Testis (tissue), 3 donors: ENCODE data around the gene AMOTL1. TPM values are rescaled to one million over a fixed set of nuclear protein-coding genes. Genes with fewer than 3 reads are reported as not detected.

Experiments
- DNase-seq: peaks from one replicate; pipeline ENCODE4 v3.0.0-alpha.2; 2019
- H3K27ac ChIP-seq, 2 donors: fragments of 200-600 bp; sonication (generic); one replicate each; pipeline ENCODE4 v1.5.1; 2019
- H3K27me3 ChIP-seq: fragments of 200-600 bp; sonication (generic); one replicate; pipeline ENCODE4 v1.5.1; 2019
- H3K36me3 ChIP-seq: fragments of 200-600 bp; sonication (generic); one replicate; pipeline ENCODE4 v1.5.1; 2017; ENCODE audit warnings: low read depth; ENCODE audit errors: missing control alignments
- H3K4me1 ChIP-seq: fragments of 200-600 bp; sonication (generic); one replicate; pipeline ENCODE4 v1.5.1; 2019
- H3K4me3 ChIP-seq, 2 donors: fragments of 200-600 bp; sonication (generic); one replicate each; pipeline ENCODE4 v1.5.1; 2017 to 2019
- H3K9me3 ChIP-seq: fragments of 200-600 bp; sonication (generic); one replicate; pipeline ENCODE4 v1.5.1; 2017
- CTCF ChIP-seq, 3 experiments: fragments of 450-650 bp in 2 of 3; fragments of 200-600 bp in 1 of 3; sonication (generic) in 1 of 3; IDR thresholded peaks; one replicate each; pipeline ENCODE4 v1.5.1; 2016 to 2019; ENCODE audit warnings: antibody characterized with exemption in 3 of 3, mild to moderate bottlenecking in 2 of 3, moderate library complexity in 1 of 3
- POLR2A ChIP-seq: fragments of 450-650 bp; IDR thresholded peaks from one replicate; pipeline ENCODE4 v1.6.1; 2017; ENCODE audit warnings: antibody characterized with exemption, mild to moderate bottlenecking, moderate library complexity
- WGBS, 2 donors: methylation state at CpG; one replicate each; pipeline ENCODE4 v1.1.5; 2018; 5-methylcytosine and 5-hydroxymethylcytosine counted together
- intact Hi-C: fragments of 100-400 bp; cut with DNase I; formaldehyde crosslinking; loops from one replicate; pipeline ENCODE4 v1.15.1; 2023; ENCODE audit warnings: low total_unique reads
- polyA plus RNA-seq: library from polyadenylated mRNA; stranded (reverse); fragments of 350-450 nt; fragmentation: Illumina TruSeq; extraction: RNeasy Lipid Tissue Mini Kit (QIAGEN cat#74804); gene quantifications from one replicate; pipeline ENCODE4 v1.2.3, GENCODE V29; 2014; ENCODE audit warnings: low read depth, low replicate concordance; ENCODE audit not compliant: insufficient read depth
- total RNA-seq, 2 donors: library from RNA; depleted of rRNA; stranded (reverse); fragments of >200 nt; gene quantifications; one replicate each; pipeline ENCODE4 v1.2.3, GENCODE V29; 2016

AMOTL1 gene
- total and polyA plus RNA-seq, 3 donors from 2014 or later = 17.1 to 25.4 (median 18.7) TPM

- Histone ChIP-seq H3K27me3 (no peaks in the 10 kb centered on the region), H3K27ac (no peak overlapping the region), H3K4me3 (no peak overlapping the region), H3K36me3 (no peaks in the 10 kb centered on the region), H3K4me1 (no peaks in the 10 kb centered on the region), H3K9me3 (no peaks in the 10 kb centered on the region)
- no peak for TF ChIP-seq CTCF (IDR thresholded peaks at IDR 0.05)
- no peak for TF ChIP-seq POLR2A
- DNase-seq = no peak
- intact Hi-C loops = no loop called here
- WGBS, 2 donors = 95 to 97% methylated on average over 4 of the region's 4 CpGs
Measured at GRCh38 chr11:94880216-94880615, 112.1 kb downstream of the AMOTL1 start.

GRCh38 chr11:94882931-94883330 is 114.8 kb downstream of the AMOTL1 start:
- intact Hi-C loops = no loop called here
- TF ChIP-seq CTCF (IDR thresholded peaks at IDR 0.05) = no peak
- TF ChIP-seq POLR2A = no peak
- WGBS, 2 donors = 80 to 82% methylated on average over 2 of the region's 2 CpGs
- no peaks in the 10 kb centered on the region for H3K4me1 ChIP-seq
- no peaks in the 10 kb centered on the region for H3K27me3 ChIP-seq
- no peak for DNase-seq
- H3K27ac ChIP-seq = no peak overlapping the region
- H3K4me3 ChIP-seq = no peak overlapping the region
- H3K9me3 ChIP-seq = no peaks in the 10 kb centered on the region
- H3K36me3 ChIP-seq = no peaks in the 10 kb centered on the region

- H3K4me1 ChIP-seq = no peaks in the 10 kb centered on the region
- H3K36me3 ChIP-seq = no peaks in the 10 kb centered on the region
- no peak overlapping the region for H3K4me3 ChIP-seq
- intact Hi-C loops = no loop called here
- DNase-seq = no peak
- TF ChIP-seq CTCF (IDR thresholded peaks at IDR 0.05) (no peak), POLR2A (no peak)
- H3K27ac ChIP-seq = no peak overlapping the region
- no peaks in the 10 kb centered on the region for H3K9me3 ChIP-seq
- H3K27me3 ChIP-seq = no peaks in the 10 kb centered on the region
Measured at GRCh38 chr11:94883878-94884277, 115.7 kb downstream of the AMOTL1 start.

- 83 to 85% methylated on average over 6 of the region's 6 CpGs for WGBS, 2 donors
- no peaks in the 10 kb centered on the region for H3K9me3 ChIP-seq
- intact Hi-C loops = no loop called here
- H3K4me1 ChIP-seq = no peaks in the 10 kb centered on the region
- no peak for DNase-seq
- H3K27me3 ChIP-seq = no peaks in the 10 kb centered on the region
- H3K4me3 ChIP-seq = no peak overlapping the region
- TF ChIP-seq CTCF (IDR thresholded peaks at IDR 0.05) (no peak), POLR2A (no peak)
- no peaks in the 10 kb centered on the region for H3K36me3 ChIP-seq
- H3K27ac ChIP-seq = no peak overlapping the region
Measured at GRCh38 chr11:94884376-94884775, 116.2 kb downstream of the AMOTL1 start.

GRCh38 chr11:94885133-94885532 is 117.0 kb downstream of the AMOTL1 start:
- no peaks in the 10 kb centered on the region for H3K9me3 ChIP-seq
- TF ChIP-seq POLR2A (no peak), CTCF (IDR thresholded peaks at IDR 0.05) (no peak)
- no peaks in the 10 kb centered on the region for H3K36me3 ChIP-seq
- no peaks in the 10 kb centered on the region for H3K4me1 ChIP-seq
- no peak overlapping the region for H3K4me3 ChIP-seq
- intact Hi-C loops = no loop called here
- no peaks in the 10 kb centered on the region for H3K27me3 ChIP-seq
- 67 to 82% methylated on average over 4 to 5 of the region's 5 CpGs for WGBS, 2 donors
- H3K27ac ChIP-seq = no peak overlapping the region
- DNase-seq = no peak
